SH-SY5Y (cell line): ENCODE measurements around the gene TOM1L1.

Experiments
- GATA2 ChIP-seq: IDR thresholded peaks from 2 replicates; pipeline ENCODE4 v1.6.1; 2011; ENCODE audit warnings: mild to moderate bottlenecking, low read depth, low read length
- GATA3 ChIP-seq: IDR thresholded peaks from 2 replicates; pipeline ENCODE4 v1.6.1; 2011; ENCODE audit warnings: low read depth, mild to moderate bottlenecking, low read length, moderate library complexity

DNA sequence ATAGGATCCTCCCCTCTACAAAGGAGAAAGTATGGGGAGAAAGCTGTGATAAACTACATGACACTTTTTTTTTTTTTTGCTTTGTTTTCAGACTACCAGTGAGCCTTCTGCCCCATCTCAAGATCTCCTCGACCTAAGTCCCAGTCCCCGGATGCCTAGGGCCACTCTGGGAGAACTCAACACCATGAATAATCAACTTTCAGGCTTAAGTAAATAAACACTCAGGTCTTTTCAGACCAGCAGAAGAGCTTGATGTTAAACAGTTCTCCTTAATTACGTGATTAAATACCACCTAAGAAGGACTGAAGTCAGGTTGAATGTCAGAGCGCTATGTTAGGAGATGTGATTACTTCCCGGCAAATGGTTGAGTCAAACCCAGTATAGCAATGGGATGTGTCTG, 36.4 kb downstream of the TOM1L1 start:
- TF ChIP-seq GATA2 (no peak), GATA3 (no peak)
